HepG2 (cell line): Measurements from ENCODE around the gene FGA. TPM values are rescaled to one million over a fixed set of nuclear protein-coding genes. Genes with fewer than 3 reads are reported as not detected.

Experiments used
- AGO1 ChIP-seq: fragments of 200-400 bp; formaldehyde crosslinking; IDR thresholded peaks from 2 replicates; pipeline ENCODE4 v1.6.1; 2017; ENCODE audit warnings: mild to moderate bottlenecking, low read depth, low read length, moderate library complexity; ENCODE audit not compliant: poor library complexity, severe bottlenecking
- CAMTA2 ChIP-seq: sonication (generic); formaldehyde crosslinking; IDR thresholded peaks from 2 replicates; pipeline ENCODE4 v1.4.0; 2020; ENCODE audit warnings: mild to moderate bottlenecking, missing genetic modification reagents, borderline replicate concordance
- HHEX ChIP-seq: IDR thresholded peaks from 2 replicates; pipeline ENCODE4 v1.6.1; 2016; ENCODE audit warnings: control low read depth
- KDM2A ChIP-seq: sonication (generic); formaldehyde crosslinking; IDR thresholded peaks from 2 replicates; pipeline ENCODE4 v1.4.0; 2020; ENCODE audit warnings: low read depth, missing genetic modification reagents, borderline replicate concordance
- KDM4B ChIP-seq: sonication (generic); formaldehyde crosslinking; IDR thresholded peaks from 2 replicates; pipeline ENCODE4 v1.4.0; 2020; ENCODE audit warnings: missing genetic modification reagents
- KLF11 ChIP-seq: IDR thresholded peaks from 2 replicates; pipeline ENCODE4 v1.6.1; 2016; ENCODE audit warnings: missing compliant biosample characterization
- KMT2B ChIP-seq: IDR thresholded peaks from 2 replicates; pipeline ENCODE4 v1.6.1; 2016; ENCODE audit warnings: missing genetic modification reagents, missing compliant biosample characterization
- MEIS1 ChIP-seq: sonication (generic); formaldehyde crosslinking; IDR thresholded peaks from 2 replicates; pipeline ENCODE4 v1.9.0; 2021; ENCODE audit warnings: mild to moderate bottlenecking, missing genetic modification reagents, moderate library complexity, borderline replicate concordance
- PATZ1 ChIP-seq: sonication (generic); formaldehyde crosslinking; IDR thresholded peaks from 2 replicates; pipeline ENCODE4 v1.4.0; 2020; ENCODE audit warnings: missing genetic modification reagents
- SMARCE1 ChIP-seq: fragments of 450-650 bp; IDR thresholded peaks from 2 replicates; pipeline ENCODE4 v1.6.1; 2017; ENCODE audit warnings: borderline replicate concordance
- ZNF367 ChIP-seq: sonication (generic); formaldehyde crosslinking; IDR thresholded peaks from 2 replicates; pipeline ENCODE4 v1.4.0; 2020; ENCODE audit warnings: missing genetic modification reagents, borderline replicate concordance
- ZNF446 ChIP-seq: sonication (generic); formaldehyde crosslinking; IDR thresholded peaks from 2 replicates; pipeline ENCODE4 v1.5.0; 2020; ENCODE audit warnings: mild to moderate bottlenecking, missing genetic modification reagents
- ZNF530 ChIP-seq: sonication (generic); formaldehyde crosslinking; IDR thresholded peaks from 2 replicates; pipeline ENCODE4 v1.5.0; 2020; ENCODE audit warnings: low read depth, mild to moderate bottlenecking, missing genetic modification reagents
- ZNF549 ChIP-seq: sonication (generic); formaldehyde crosslinking; IDR thresholded peaks from 2 replicates; pipeline ENCODE4 v1.5.0; 2020; ENCODE audit warnings: missing genetic modification reagents
- ZNF580 ChIP-seq: IDR thresholded peaks from 2 replicates; pipeline ENCODE4 v1.6.1; 2016; ENCODE audit warnings: low read depth, borderline replicate concordance
- ZNF678 ChIP-seq: sonication (generic); formaldehyde crosslinking; IDR thresholded peaks from 2 replicates; pipeline ENCODE4 v1.4.0; 2020; ENCODE audit warnings: mild to moderate bottlenecking, missing genetic modification reagents
- ZSCAN25 ChIP-seq: sonication (generic); formaldehyde crosslinking; IDR thresholded peaks from 2 replicates; pipeline ENCODE4 v1.8.0; 2022; ENCODE audit warnings: mild to moderate bottlenecking, missing genetic modification reagents
- polyA plus RNA-seq, 8 experiments: library from polyadenylated mRNA; depleted of rRNA in 3 of 8; stranded (reverse) in 7 of 8; unstranded in 1 of 8; fragments of >200 nt; fragmentation: Illumina TruSeq in 4 of 8; extraction: Trizol in 4 of 8; gene quantifications; 2 replicates each; pipeline versions ENCODE4 v1.2.1 to v1.2.3, GENCODE V29; 2011 to 2016; ENCODE audit warnings: low read depth in 4 of 8, missing spikeins in 1 of 8, mixed read lengths in 1 of 8; ENCODE audit not compliant: insufficient read depth in 1 of 8
- total RNA-seq, 5 experiments: library from RNA; depleted of rRNA; stranded (reverse); fragments of >200 nt; fragmentation: Illumina TruSeq; extraction: Trizol; gene quantifications; 2 replicates each; pipeline ENCODE4 v1.2.3, GENCODE V29; 2016; ENCODE audit warnings: low read depth in 1 of 5
- TF ChIP-seq, protein P1 (sequence below): sonication (generic); formaldehyde crosslinking; IDR thresholded peaks from 2 replicates; pipeline ENCODE4 v1.4.0; 2020; ENCODE audit warnings: missing genetic modification reagents
- TF ChIP-seq, protein P2 (sequence below), 2 experiments: sonication (generic) in 1 of 2; formaldehyde crosslinking in 1 of 2; IDR thresholded peaks; 2 replicates each; pipeline versions ENCODE4 v1.5.1 to v1.6.1; 2011 to 2020; ENCODE audit warnings: borderline replicate concordance in 1 of 2, low read depth in 1 of 2, low read length in 1 of 2, mild to moderate bottlenecking in 1 of 2, missing genetic modification reagents in 1 of 2, moderate library complexity in 1 of 2

The FGA gene
- total and polyA plus RNA-seq, 2 of the 13 experiments (the other 11 are each of a cell fraction or from before 2014, with no cell fraction given), result 640 to 1,523 TPM

GRCh38 chr4:154617820-154618317, 27.3 kb upstream of the FGA start (continued):
- TF ChIP-seq CAMTA2 (CRISPR knock-in tag) (no peak), ZNF678 (CRISPR knock-in tag) (no peak), KMT2B (CRISPR knock-in tag) (peak; percentile 67; the same call in 1 of the 2 replicates), ZNF549 (no peak), ZNF367 (CRISPR knock-in tag) (no peak), KDM4B (CRISPR knock-in tag) (peak; percentile 64; the same call in 1 of the 2 replicates), ZNF580 (CRISPR knock-in tag) (peak; percentile 66; the same call in 1 of the 2 replicates), KLF11 (CRISPR knock-in tag) (peak; percentile 91), HHEX (CRISPR knock-in tag) (peak; percentile 97), KDM2A (CRISPR knock-in tag) (no peak), ZNF530 (CRISPR knock-in tag) (no peak), AGO1 (no peak), ZNF446 (CRISPR knock-in tag) (no peak), MEIS1 (CRISPR knock-in tag) (peak; percentile 89), SMARCE1 (no peak), PATZ1 (CRISPR knock-in tag) (peak; percentile 74; the same call in 1 of the 2 replicates), ZSCAN25 (CRISPR knock-in tag) (peak; percentile 44; the same call in 1 of the 2 replicates)
- TF ChIP-seq, protein P1, sequence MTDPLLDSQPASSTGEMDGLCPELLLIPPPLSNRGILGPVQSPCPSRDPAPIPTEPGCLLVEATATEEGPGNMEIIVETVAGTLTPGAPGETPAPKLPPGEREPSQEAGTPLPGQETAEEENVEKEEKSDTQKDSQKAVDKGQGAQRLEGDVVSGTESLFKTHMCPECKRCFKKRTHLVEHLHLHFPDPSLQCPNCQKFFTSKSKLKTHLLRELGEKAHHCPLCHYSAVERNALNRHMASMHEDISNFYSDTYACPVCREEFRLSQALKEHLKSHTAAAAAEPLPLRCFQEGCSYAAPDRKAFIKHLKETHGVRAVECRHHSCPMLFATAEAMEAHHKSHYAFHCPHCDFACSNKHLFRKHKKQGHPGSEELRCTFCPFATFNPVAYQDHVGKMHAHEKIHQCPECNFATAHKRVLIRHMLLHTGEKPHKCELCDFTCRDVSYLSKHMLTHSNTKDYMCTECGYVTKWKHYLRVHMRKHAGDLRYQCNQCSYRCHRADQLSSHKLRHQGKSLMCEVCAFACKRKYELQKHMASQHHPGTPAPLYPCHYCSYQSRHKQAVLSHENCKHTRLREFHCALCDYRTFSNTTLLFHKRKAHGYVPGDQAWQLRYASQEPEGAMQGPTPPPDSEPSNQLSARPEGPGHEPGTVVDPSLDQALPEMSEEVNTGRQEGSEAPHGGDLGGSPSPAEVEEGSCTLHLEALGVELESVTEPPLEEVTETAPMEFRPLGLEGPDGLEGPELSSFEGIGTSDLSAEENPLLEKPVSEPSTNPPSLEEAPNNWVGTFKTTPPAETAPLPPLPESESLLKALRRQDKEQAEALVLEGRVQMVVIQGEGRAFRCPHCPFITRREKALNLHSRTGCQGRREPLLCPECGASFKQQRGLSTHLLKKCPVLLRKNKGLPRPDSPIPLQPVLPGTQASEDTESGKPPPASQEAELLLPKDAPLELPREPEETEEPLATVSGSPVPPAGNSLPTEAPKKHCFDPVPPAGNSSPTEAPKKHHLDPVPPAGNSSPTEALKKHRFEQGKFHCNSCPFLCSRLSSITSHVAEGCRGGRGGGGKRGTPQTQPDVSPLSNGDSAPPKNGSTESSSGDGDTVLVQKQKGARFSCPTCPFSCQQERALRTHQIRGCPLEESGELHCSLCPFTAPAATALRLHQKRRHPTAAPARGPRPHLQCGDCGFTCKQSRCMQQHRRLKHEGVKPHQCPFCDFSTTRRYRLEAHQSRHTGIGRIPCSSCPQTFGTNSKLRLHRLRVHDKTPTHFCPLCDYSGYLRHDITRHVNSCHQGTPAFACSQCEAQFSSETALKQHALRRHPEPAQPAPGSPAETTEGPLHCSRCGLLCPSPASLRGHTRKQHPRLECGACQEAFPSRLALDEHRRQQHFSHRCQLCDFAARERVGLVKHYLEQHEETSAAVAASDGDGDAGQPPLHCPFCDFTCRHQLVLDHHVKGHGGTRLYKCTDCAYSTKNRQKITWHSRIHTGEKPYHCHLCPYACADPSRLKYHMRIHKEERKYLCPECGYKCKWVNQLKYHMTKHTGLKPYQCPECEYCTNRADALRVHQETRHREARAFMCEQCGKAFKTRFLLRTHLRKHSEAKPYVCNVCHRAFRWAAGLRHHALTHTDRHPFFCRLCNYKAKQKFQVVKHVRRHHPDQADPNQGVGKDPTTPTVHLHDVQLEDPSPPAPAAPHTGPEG, result no peak
- TF ChIP-seq, protein P2, sequence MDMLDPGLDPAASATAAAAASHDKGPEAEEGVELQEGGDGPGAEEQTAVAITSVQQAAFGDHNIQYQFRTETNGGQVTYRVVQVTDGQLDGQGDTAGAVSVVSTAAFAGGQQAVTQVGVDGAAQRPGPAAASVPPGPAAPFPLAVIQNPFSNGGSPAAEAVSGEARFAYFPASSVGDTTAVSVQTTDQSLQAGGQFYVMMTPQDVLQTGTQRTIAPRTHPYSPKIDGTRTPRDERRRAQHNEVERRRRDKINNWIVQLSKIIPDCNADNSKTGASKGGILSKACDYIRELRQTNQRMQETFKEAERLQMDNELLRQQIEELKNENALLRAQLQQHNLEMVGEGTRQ (IDR thresholded peaks at IDR 0.05; ENCODE audit: low read depth, low read length), result no peak
- TF ChIP-seq, protein P2 (CRISPR knock-in tag; IDR thresholded peaks at IDR 0.05; ENCODE audit: borderline replicate concordance), result no peak
